Parathyroid adenoma (tissue), 2 donors: ENCODE results near the gene CDK2AP2.
"Not testable (repeated sequence)": the region's sequence is repeated elsewhere in the genome, so short reads cannot be mapped to it uniquely, and the experiment has no call there.

ENCODE experiments used
- H2AFZ ChIP-seq: fragments of 300-600 bp; sonication (generic); one replicate; pipeline ENCODE4 v1.7.0; 2017; ENCODE audit warnings: antibody characterized with exemption, mild to moderate bottlenecking
- H3K27ac ChIP-seq: fragments of 300-600 bp; sonication (generic); one replicate; pipeline ENCODE4 v1.7.0; 2017
- H3K27me3 ChIP-seq: fragments of 300-600 bp; sonication (generic); one replicate; pipeline ENCODE4 v1.7.0; 2017; ENCODE audit warnings: low read length; ENCODE audit not compliant: control insufficient read depth, insufficient read depth
- H3K36me3 ChIP-seq: fragments of 300-600 bp; sonication (generic); one replicate; pipeline ENCODE4 v1.7.0; 2017; ENCODE audit warnings: low read length; ENCODE audit not compliant: control insufficient read depth, insufficient read depth
- H3K4me1 ChIP-seq: fragments of 300-600 bp; sonication (generic); one replicate; pipeline ENCODE4 v1.7.0; 2017; ENCODE audit warnings: control low read depth
- H3K4me2 ChIP-seq: fragments of 300-600 bp; sonication (generic); one replicate; pipeline ENCODE4 v1.7.0; 2017; ENCODE audit warnings: low read length
- H3K4me3 ChIP-seq: fragments of 300-600 bp; sonication (generic); one replicate; pipeline ENCODE4 v1.7.0; 2017; ENCODE audit warnings: low read depth, low read length
- H3K79me2 ChIP-seq: fragments of 300-600 bp; sonication (generic); one replicate; pipeline ENCODE4 v1.7.0; 2017; ENCODE audit warnings: control low read depth
- H3K9ac ChIP-seq: fragments of 300-600 bp; sonication (generic); one replicate; pipeline ENCODE4 v1.7.0; 2017; ENCODE audit warnings: mild to moderate bottlenecking
- H3K9me3 ChIP-seq: fragments of 300-600 bp; sonication (generic); one replicate; pipeline ENCODE4 v1.7.0; 2017; ENCODE audit warnings: low read length; ENCODE audit not compliant: control insufficient read depth
- TF ChIP-seq, protein P1 (sequence below): fragments of 300-600 bp; sonication (generic); IDR thresholded peaks from one replicate; pipeline ENCODE4 v1.7.0; 2017; ENCODE audit warnings: antibody characterized with exemption, mild to moderate bottlenecking
- donor health status: primary hyperparathyroidism.

CDK2AP2 gene

DNA sequence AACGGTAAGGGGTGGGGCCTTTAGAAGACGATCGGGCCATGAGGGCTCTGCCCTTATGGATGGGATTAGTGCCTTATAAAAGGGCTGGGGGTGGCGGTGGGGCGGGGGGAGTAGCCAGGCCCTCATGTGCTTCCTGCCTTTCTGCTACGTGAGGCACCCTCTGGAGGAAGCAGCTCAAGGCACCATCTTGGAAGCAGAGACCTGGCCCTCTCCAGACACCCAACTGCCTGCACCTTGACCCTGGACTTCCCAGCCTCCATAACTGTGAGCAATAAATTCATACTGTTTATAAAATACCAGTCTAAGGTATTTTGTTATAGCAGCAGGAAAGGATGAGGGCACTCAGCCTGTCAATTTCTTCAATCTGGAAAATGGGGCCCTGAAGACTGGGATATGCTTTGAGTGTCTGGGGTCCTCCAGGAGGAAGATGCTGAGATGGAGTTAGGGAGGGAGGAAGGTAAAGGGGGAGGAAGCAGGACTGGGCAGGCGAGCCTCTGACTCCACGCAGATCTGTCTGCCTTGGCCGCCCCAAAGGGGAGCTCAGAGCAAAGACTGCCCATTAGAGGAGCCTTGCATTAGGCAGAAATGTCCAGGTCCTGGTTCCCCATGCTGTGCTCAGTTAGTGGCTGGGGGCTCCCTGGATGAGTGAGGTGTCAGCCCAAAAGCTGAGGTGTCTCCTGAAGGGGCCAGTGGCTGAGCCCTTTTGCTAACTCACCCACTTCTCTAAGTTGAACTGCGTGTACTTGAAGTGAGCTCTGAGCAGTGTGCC lies 10.0 kb upstream of the CDK2AP2 start:
- no peaks in the 10 kb centered on the region for H3K4me1 ChIP-seq
- H3K27me3 ChIP-seq = no peaks in the 10 kb centered on the region
- no peak overlapping the region for H3K27ac ChIP-seq
- no peaks in the 10 kb centered on the region for H3K79me2 ChIP-seq
- no peaks in the 10 kb centered on the region for H3K9me3 ChIP-seq
- no peak overlapping the region for H3K4me2 ChIP-seq
- H3K4me3 ChIP-seq = no peak overlapping the region
- H2AFZ ChIP-seq = no peak overlapping the region
- no peaks in the 10 kb centered on the region for H3K36me3 ChIP-seq
- TF ChIP-seq, protein P1, sequence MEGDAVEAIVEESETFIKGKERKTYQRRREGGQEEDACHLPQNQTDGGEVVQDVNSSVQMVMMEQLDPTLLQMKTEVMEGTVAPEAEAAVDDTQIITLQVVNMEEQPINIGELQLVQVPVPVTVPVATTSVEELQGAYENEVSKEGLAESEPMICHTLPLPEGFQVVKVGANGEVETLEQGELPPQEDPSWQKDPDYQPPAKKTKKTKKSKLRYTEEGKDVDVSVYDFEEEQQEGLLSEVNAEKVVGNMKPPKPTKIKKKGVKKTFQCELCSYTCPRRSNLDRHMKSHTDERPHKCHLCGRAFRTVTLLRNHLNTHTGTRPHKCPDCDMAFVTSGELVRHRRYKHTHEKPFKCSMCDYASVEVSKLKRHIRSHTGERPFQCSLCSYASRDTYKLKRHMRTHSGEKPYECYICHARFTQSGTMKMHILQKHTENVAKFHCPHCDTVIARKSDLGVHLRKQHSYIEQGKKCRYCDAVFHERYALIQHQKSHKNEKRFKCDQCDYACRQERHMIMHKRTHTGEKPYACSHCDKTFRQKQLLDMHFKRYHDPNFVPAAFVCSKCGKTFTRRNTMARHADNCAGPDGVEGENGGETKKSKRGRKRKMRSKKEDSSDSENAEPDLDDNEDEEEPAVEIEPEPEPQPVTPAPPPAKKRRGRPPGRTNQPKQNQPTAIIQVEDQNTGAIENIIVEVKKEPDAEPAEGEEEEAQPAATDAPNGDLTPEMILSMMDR = no peak
- H3K9ac ChIP-seq = no peak overlapping the region

DNA sequence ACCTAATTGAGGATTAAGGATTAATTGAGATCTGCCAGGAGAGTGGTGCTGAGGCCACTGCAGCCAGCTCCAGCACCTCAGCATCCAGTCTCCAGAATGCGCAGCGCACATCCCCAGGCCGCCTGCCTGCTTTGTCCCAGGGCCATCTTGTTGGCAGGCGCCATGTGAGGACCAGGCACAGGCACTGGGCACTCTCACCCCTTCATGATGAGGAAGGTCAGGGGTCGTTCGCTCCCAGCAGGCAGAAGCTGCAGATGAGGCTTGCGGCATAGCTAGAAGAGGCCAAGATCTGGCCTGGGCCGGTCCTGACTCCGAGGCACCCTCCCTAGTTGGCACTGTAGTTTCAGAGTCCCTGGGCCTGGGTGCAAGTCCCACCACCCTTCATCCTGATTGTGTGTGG lies 8.8 kb upstream of the CDK2AP2 start:
- no peaks in the 10 kb centered on the region for H3K36me3 ChIP-seq
- H3K9me3 ChIP-seq = no peaks in the 10 kb centered on the region
- no peak overlapping the region for H3K27ac ChIP-seq
- H3K9ac ChIP-seq = no peak overlapping the region
- no peaks in the 10 kb centered on the region for H3K79me2 ChIP-seq
- H3K4me1 ChIP-seq = no peaks in the 10 kb centered on the region
- H3K4me3 ChIP-seq = no peak overlapping the region
- H3K27me3 ChIP-seq = no peaks in the 10 kb centered on the region
- TF ChIP-seq, protein P1 = no peak
- no peak overlapping the region for H2AFZ ChIP-seq
- H3K4me2 ChIP-seq = no peak overlapping the region

DNA sequence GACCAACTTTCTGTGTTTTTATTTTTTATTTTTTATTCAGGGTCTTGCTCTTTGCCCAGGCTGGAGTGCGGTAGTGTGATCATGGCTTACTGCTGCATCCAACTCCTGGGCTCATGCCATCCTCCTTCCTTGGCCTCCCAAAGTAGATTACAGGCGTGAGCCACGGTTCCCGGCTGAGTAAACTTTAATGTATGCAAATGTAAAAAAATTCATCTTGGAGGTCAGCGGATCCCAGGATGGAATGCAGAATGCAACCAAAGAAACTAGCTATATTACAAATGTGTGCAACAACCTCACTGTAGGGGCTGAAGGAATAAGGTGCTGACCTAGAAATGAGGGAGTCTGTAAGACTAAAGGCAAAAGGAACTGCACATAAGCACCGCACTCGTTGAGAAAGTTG lies 6.2 kb upstream of the CDK2AP2 start:
- TF ChIP-seq, protein P1 = no peak
- Histone ChIP-seq H3K4me1 (no peaks in the 10 kb centered on the region), H3K4me3 (no peak overlapping the region), H3K27ac (no peak overlapping the region), H2AFZ (no peak overlapping the region), H3K27me3 (no peaks in the 10 kb centered on the region), H3K79me2 (no peaks in the 10 kb centered on the region), H3K36me3 (no peaks in the 10 kb centered on the region), H3K9me3 (no peaks in the 10 kb centered on the region), H3K9ac (no peak overlapping the region), H3K4me2 (no peak overlapping the region)

DNA sequence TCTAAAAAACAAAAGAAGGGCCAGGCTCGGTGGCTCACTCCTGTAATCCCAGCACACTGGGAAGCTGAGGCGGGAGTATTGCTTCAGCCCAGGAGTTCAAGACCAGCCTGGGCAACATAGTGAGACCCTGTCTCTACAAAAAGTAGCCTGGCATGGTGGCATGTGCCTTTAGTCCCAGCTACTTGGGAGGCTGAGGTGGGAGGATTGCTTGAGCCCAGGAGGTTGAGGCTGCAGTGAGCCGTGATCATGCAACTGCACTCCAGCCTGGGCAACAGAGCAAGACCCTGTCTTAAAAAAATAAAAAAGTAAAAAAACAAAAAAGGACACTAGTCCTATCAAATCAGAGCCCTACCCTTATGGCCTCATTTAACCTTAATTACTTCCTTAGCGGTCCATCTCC lies 3.6 kb upstream of the CDK2AP2 start:
- H3K9me3 ChIP-seq, H3K79me2 ChIP-seq, H3K27ac ChIP-seq, H3K36me3 ChIP-seq, H3K9ac ChIP-seq, H2AFZ ChIP-seq, H3K4me3 ChIP-seq, H3K27me3 ChIP-seq, H3K4me1 ChIP-seq, H3K4me2 ChIP-seq: not testable (repeated sequence)

DNA sequence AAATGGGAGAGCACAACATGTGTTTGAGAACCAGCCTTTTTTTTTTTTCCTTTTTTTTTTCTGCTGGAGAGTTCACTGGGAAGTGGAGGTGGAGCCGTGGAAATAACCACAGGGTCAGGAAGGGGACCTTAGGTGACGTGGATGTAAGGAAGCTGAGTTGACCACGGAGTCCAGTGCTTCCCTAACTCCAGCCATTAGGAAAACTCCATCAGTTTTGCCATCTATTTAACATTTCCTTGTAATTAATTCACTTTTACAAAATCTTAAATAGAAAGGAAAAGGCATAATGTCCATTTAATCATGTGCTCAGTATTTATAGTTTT lies 2.0 kb upstream of the CDK2AP2 start:
- no peak overlapping the region for H3K4me2 ChIP-seq
- TF ChIP-seq, protein P1 = no peak
- H3K9me3 ChIP-seq = no peaks in the 10 kb centered on the region

More for the DNA sequence above, 2.0 kb upstream of the CDK2AP2 start:
- Histone ChIP-seq H3K79me2 (no peaks in the 10 kb centered on the region), H2AFZ (no peak overlapping the region), H3K27ac (no peak overlapping the region), H3K4me1 (peaks cover 10% of the 10 kb centered on the region), H3K27me3 (no peaks in the 10 kb centered on the region), H3K36me3 (no peaks in the 10 kb centered on the region), H3K9ac (no peak overlapping the region), H3K4me3 (no peak overlapping the region)
